EL (cell line): ENCODE results near the gene CTSW.

Experiments
- DNase-seq: peaks from one replicate; pipeline ENCODE4 v3.0.0-alpha.2; 2016

CTSW gene

GRCh38 chr11:65856689-65857499 lies 22.7 kb upstream of the CTSW start:
- DNase-seq = peak; percentile 76

GRCh38 chr11:65857500-65857852 lies 22.2 kb upstream of the CTSW start:
- no peak for DNase-seq

DNA sequence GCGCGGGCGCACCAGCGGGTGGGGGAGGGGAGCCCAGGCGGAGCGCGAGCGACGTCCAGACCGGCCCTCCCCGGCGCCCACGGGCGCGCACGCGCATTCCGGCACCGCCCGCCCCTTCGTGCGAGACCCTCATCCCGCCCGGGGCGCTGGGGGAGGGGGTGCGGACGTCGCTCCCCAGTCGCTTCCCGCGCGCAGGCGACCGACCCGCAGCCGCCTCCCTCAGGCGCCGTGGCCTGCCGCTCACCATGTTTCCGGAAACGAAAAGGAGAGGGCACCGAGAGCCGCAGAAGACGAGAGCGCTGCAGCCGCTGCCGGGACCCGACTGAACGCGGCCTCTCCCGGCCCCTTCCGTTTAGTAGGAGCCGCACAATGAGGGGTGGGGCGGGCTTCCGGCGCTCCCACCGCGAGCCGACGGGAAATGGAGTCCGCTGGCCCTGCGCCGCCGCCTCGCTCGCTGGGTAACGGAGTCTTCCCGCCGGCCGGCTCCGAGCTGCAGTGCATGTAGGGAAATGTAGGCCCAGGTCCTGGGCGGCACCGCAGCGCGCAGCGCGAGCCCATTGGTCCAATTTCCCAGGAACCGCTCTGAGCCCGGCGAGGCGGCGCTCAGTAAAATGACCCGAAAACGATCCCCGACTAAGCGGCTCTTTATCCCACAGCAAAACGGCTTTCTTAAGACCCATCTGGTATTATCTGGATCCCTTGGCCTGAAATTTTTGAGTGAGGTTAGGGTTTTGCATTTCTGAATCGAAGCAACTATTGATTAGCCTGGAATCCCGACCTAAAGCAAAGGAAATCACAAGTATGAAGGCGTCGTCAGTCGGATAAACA lies 21.6 kb upstream of the CTSW start, which contains the start of gene CFL1:
Gene CFL1 (minus strand): TSS at position 328 of the 828 bp plus-strand sequence. CDS start 81 bp downstream, at position 247.
- DNase-seq = peak; percentile 98

- DNase-seq = no peak
Observed at GRCh38 chr11:65858681-65859087, 21.0 kb upstream of the CTSW start.

DNA sequence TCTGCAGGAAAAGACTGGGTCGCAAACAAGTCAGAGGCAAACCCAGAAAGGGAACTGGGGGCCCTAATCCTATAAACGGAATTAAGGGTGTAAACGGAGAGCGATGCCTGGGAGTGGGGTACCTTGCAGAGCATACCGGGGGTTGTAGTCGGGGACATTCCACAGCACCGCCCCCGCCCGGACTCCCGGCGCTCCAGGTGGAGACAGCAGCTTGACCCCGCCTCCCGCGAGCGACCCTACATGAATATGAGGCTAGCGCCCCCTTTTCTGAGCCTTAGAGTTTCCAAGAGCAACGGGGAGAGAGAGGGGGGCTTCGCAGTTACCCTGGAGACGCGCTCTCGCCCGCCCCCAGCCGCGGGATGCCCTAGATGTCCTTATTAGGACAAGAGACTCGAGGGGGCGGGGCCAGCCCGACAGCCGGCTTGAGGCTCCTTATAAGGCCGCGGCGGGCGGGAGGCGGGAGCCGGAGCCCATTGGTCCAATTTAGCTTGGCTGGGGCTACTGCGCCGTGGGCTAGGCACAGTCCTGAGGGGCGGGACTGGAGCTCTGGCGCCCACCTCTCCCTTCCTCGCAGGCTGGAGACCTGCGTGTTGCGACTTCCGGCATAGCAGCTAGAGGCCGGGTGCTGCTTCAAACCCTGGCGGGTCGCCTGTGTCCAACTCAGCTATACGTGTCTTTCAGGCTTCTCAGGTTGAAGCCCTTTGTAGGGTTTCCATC lies 20.4 kb upstream of the CTSW start:
- peak; percentile 100 for DNase-seq

DNA sequence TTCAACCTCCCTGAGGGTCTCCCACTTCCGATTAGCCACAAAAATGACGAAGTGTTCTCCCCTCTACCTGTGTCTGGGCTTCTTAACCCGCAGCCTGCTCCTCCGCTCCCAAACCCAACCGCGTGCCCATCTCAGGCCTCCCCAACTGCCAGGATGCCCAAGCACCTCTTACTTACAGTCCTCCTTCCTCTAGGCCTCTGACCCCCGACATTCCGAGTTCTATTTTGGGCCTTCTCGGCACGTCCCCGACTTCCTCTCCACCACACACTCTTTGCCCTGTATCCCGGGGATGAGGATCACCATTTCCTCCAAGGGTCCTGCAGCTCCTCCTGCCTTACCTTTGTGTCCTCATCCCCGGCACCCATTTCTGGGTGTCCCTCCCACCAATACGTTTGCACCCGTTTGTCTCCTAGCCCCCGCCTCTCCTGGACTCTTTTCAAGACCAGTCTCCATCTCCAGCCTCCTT lies 19.8 kb upstream of the CTSW start:
- DNase-seq = no peak

GRCh38 chr11:65860278-65861164 lies 19.1 kb upstream of the CTSW start, which contains the start of gene MUS81:
MUS81 (plus strand) TSS chr11:65860433; CDS start chr11:65860754, 321 bp downstream.
- DNase-seq = peak; percentile 99

DNA sequence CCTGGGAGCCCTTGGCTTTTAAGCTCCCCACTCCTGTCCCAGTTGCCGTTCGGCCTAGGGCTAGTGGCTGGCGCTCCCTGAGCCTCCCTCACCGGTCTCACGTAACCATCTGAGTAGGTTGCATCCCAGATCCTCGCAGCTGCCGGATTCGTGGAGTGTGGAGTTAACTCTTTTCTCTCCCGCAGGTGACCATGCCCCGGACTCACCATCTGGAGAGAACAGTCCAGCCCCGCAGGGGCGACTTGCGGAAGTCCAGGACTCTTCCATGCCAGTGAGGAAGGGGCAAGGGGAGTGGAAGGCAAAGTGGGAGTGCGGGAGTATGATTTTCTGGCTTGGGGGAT lies 18.5 kb upstream of the CTSW start:
- DNase-seq = no peak

DNA sequence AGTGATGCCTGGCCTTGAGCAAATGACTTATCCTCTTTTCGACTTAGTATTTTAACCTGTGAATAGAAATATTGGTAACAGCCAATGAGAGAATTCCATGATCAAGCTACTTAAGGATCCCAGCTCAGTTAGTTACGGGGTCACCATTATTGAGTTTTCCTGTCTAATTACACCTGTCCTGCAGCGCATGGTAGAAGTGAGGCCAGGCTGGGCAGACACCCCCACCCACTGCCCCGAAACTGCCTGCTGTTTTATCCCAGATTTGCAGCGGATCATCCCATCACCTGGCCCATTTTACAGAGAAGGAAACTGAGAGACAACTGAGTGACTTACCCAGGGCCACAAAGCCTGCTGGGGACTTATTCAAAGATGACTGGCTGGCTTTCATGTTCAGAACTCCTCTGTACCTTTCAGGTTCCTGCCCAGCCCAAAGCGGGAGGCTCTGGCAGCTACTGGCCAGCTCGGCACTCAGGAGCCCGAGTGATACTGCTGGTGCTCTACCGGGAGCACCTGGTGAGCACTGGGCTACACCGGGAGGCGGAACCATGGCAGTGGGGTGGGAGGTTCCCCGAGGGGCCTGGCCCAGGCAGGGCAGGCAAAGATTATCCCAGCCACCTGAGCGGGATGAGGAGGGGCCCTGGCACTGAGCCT lies 18.0 kb upstream of the CTSW start:
- DNase-seq = peak; percentile 2

GRCh38 chr11:65862191-65862735 lies 17.4 kb upstream of the CTSW start:
- peak; percentile 1 for DNase-seq

- peak; percentile 1 for DNase-seq
Observed at GRCh38 chr11:65862941-65863888, 16.4 kb upstream of the CTSW start.

GRCh38 chr11:65863889-65864705 lies 15.5 kb upstream of the CTSW start:
- peak; percentile 2 for DNase-seq

DNA sequence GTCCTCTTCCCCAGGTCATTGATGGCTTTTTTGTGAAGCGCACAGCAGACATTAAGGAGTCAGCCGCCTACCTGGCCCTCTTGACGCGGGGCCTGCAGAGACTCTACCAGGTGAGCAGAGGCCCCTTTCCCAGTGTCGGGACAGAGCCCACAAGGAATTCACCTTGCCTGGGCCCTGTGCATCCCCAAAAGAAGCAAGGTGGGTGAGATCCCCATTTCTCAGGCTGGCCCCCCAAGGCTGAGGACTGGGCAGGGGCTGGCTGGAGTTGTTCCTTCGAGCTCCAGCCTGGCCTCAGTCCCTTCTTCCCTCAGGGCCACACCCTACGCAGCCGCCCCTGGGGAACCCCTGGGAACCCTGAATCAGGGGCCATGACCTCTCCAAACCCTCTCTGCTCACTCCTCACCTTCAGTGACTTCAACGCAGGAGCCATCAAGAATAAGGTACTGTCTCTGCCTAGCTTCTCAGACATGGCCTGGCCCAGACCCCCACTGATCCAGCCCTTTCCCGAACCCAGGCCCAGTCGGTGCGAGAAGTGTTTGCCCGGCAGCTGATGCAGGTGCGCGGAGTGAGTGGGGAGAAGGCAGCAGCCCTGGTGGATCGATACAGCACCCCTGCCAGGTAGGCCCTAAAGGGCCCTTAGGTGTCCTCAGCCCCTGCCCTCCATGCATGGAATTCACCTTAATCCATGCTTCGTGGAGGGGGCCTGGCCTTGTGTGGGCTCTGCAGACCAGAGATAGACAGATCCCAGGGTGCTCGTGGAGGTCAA lies 14.7 kb upstream of the CTSW start:
- DNase-seq = no peak

DNA sequence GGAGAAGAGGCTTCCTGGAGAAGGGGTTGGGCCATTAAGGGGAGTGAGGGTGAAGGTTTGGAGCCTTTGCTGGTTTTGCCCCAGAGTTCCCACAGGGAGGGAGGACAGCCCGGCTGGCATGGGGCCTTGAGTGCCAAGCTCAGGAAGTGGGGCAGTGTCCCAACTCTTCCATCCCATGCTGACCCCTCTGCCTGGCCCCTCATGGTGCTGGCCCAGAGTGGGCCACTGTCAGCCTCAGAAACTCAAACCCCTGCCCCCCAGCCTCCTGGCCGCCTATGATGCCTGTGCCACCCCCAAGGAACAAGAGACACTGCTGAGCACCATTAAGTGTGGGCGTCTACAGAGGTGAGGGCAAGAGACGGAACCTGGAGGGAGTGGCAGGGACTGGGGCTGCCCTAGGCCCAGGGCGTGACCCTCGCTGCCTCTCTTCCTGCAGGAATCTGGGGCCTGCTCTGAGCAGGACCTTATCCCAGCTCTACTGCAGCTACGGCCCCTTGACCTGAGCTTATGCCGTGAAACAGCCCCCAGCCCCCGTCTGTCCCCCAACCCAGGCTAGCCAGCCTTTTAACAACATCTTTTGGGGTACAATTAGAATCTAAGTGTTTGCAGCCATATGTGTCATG lies 14.0 kb upstream of the CTSW start:
- DNase-seq = no peak

- no peak for DNase-seq
Observed at GRCh38 chr11:65866509-65867283, 12.9 kb upstream of the CTSW start.

- DNase-seq = no peak
Observed at GRCh38 chr11:65867284-65868071, 12.2 kb upstream of the CTSW start.
